GM12878 (cell line): ENCODE results near the gene AIDA. TPM values are rescaled to one million over a fixed set of nuclear protein-coding genes. Genes with fewer than 3 reads are reported as not detected.

Source experiments
- CEBPZ ChIP-seq: fragments of 150-350 bp; IDR thresholded peaks from 2 replicates; pipeline ENCODE4 v1.6.1; 2016; ENCODE audit warnings: low read depth, low read length
- DPF2 ChIP-seq: fragments of 450-650 bp; IDR thresholded peaks from 2 replicates; pipeline ENCODE4 v1.6.1; 2017; ENCODE audit warnings: mild to moderate bottlenecking
- EZH2 ChIP-seq: IDR thresholded peaks from 2 replicates; pipeline ENCODE4 v1.6.1; 2012; ENCODE audit warnings: low read depth, mild to moderate bottlenecking, control low read depth, inconsistent platforms, low read length, borderline replicate concordance; ENCODE audit not compliant: control insufficient read depth
- FOXM1 ChIP-seq: IDR thresholded peaks from 2 replicates; pipeline ENCODE4 v1.6.1; 2012; ENCODE audit warnings: low read depth, mild to moderate bottlenecking, inconsistent platforms, low read length, moderate library complexity
- HCFC1 ChIP-seq: fragments of 150-350 bp; IDR thresholded peaks from 2 replicates; pipeline ENCODE4 v1.6.1; 2014; ENCODE audit warnings: low read length
- HDAC6 ChIP-seq: fragments of 200-600 bp; sonication (generic); IDR thresholded peaks from one replicate; pipeline ENCODE4 v1.8.0; 2017; ENCODE audit warnings: antibody characterized with exemption; ENCODE audit not compliant: unreplicated experiment
- HDGF ChIP-seq: fragments of 450-650 bp; IDR thresholded peaks from 2 replicates; pipeline ENCODE4 v1.6.1; 2016; ENCODE audit warnings: antibody characterized with exemption
- NFYB ChIP-seq: IDR thresholded peaks from 2 replicates; pipeline ENCODE4 v1.6.1; 2011; ENCODE audit warnings: low read depth, mild to moderate bottlenecking, low read length, improper control_type of control experiment, moderate library complexity; ENCODE audit not compliant: insufficient read depth
- NR2C2 ChIP-seq: IDR thresholded peaks from 2 replicates; pipeline ENCODE4 v1.6.1; 2011; ENCODE audit warnings: borderline replicate concordance, low read depth; ENCODE audit not compliant: control insufficient read depth, insufficient read length
- PAX5 ChIP-seq: IDR thresholded peaks from 2 replicates; pipeline ENCODE4 v1.6.1; 2011; ENCODE audit warnings: low read depth, low read length, borderline replicate concordance
- PBX3 ChIP-seq: IDR thresholded peaks from 2 replicates; pipeline ENCODE4 v1.6.1; 2011; ENCODE audit warnings: mild to moderate bottlenecking, low read depth, low read length, moderate library complexity; ENCODE audit not compliant: insufficient replicate concordance
- POLR2A ChIP-seq: IDR thresholded peaks from 2 replicates; pipeline ENCODE4 v1.6.1; 2011; ENCODE audit warnings: low read depth, mild to moderate bottlenecking, low read length
- PRDM15 ChIP-seq: fragments of 450-650 bp; formaldehyde crosslinking; IDR thresholded peaks from 2 replicates; pipeline ENCODE4 v1.4.0; 2020; ENCODE audit warnings: mild to moderate bottlenecking, moderate library complexity
- RAD51 ChIP-seq: fragments of 450-650 bp; IDR thresholded peaks from 2 replicates; pipeline ENCODE4 v1.6.1; 2016; ENCODE audit warnings: moderate library complexity, mild to moderate bottlenecking, inconsistent platforms
- RBBP5 ChIP-seq: fragments of 200-600 bp; sonication (generic); conservative IDR thresholded peaks from 2 replicates; pipeline ENCODE4 v1.6.1; 2016
- SMAD1 ChIP-seq: fragments of 450-650 bp; IDR thresholded peaks from 2 replicates; pipeline ENCODE4 v1.6.1; 2018; ENCODE audit warnings: mild to moderate bottlenecking, low read depth; ENCODE audit not compliant: partially characterized antibody
- SPI1 ChIP-seq: IDR thresholded peaks from 2 replicates; pipeline ENCODE4 v1.6.1; 2011; ENCODE audit warnings: low read depth, mild to moderate bottlenecking, low read length, moderate library complexity, borderline replicate concordance; ENCODE audit not compliant: insufficient read depth
- SRF ChIP-seq, 2 experiments: IDR thresholded peaks; 2 replicates each; pipeline ENCODE4 v1.6.1; 2011; ENCODE audit warnings: low read depth in 2 of 2, low read length in 2 of 2, mild to moderate bottlenecking in 1 of 2, moderate library complexity in 1 of 2
- USF1 ChIP-seq: IDR thresholded peaks from 2 replicates; pipeline ENCODE4 v1.6.1; 2011; ENCODE audit warnings: borderline replicate concordance, low read depth, mild to moderate bottlenecking, moderate library complexity, mixed read lengths, low read length; ENCODE audit not compliant: insufficient read depth; ENCODE audit errors: extremely low read length
- YY1 ChIP-seq: IDR thresholded peaks from 2 replicates; pipeline ENCODE4 v1.6.1; 2011; ENCODE audit warnings: low read depth, mild to moderate bottlenecking, low read length
- polyA plus RNA-seq, 11 experiments: library from polyadenylated mRNA; depleted of rRNA in 4 of 11; unstranded in 6 of 11; stranded (reverse) in 5 of 11; fragments of >200 nt; fragmentation: Nextera tagmentation in 4 of 11; fragmentation: Illumina TruSeq in 1 of 11; extraction: Ambion mirVana in 4 of 11; extraction: Trizol in 1 of 11; gene quantifications; 1 replicate in 1 of 11; 2 replicates in 10 of 11; pipeline versions ENCODE4 v1.2.1 to v1.2.3, GENCODE V29; 2011 to 2016; ENCODE audit warnings: inconsistent platforms in 2 of 11, missing spikeins in 2 of 11, low read depth in 1 of 11
- total RNA-seq, 4 experiments: library from RNA; depleted of rRNA in 3 of 4; stranded (reverse); fragments of >200 nt in 3 of 4; fragmentation: Illumina TruSeq in 1 of 4; extraction: Trizol in 1 of 4; gene quantifications; 2 replicates each; pipeline versions ENCODE4 v1.2.1 to v1.2.3, GENCODE V29; 2013 to 2021

Gene AIDA
- total and polyA plus RNA-seq, 10 of the 15 experiments (the other 5 are each of a cell fraction or from before 2014, with no cell fraction given) = 8.9 to 43.1 (median 19.2) TPM

- TF ChIP-seq PRDM15 (CRISPR knock-in tag) (no peak), SRF (IDR thresholded peaks at IDR 0.05; ENCODE audit: low read depth in 2 of 2, low read length in 2 of 2) (peak; percentile 62 to 98), SPI1 (peak; percentile 86; the same call in 1 of the 2 replicates), PAX5 (no peak), RAD51 (no peak), HDAC6 (no peak), SMAD1 (no peak), HCFC1 (peak; percentile 71), HDGF (no peak), FOXM1 (0 out of 2 replicates have a peak, but pooled peaks have one; percentile 14), RBBP5 (no peak), YY1 (peak; percentile 85; the same call in 1 of the 2 replicates), NFYB (peak; percentile 43; the same call in 1 of the 2 replicates), EZH2 (no peak), POLR2A (peak; percentile 70), DPF2 (0 out of 2 replicates have a peak, but pooled peaks have one; percentile 3), CEBPZ (peak; percentile 45; the same call in 1 of the 2 replicates), NR2C2 (peak; percentile 81), PBX3 (no peak), USF1 (no peak)
Observed at GRCh38 chr1:222713091-222713961, 1.0 kb upstream of the AIDA start (continued).
